Smooth muscle cell (in vitro differentiated cells): ENCODE measurements around the gene ADAMTS3. TPM values are rescaled to one million over a fixed set of nuclear protein-coding genes. Genes with fewer than 3 reads are reported as not detected.
A peak's percentile ranks its signal among the peaks of the same experiment; 100 is the strongest.

Experiments used
- DNase-seq: peaks from one replicate; lab custom pipeline; 2025; ENCODE audit not compliant: unreplicated experiment; lab: John Stamatoyannopoulos, UW
- H2AFZ ChIP-seq: fragments of 200-600 bp; sonication (generic); 2 replicates; pipeline ENCODE4 v1.6.0; 2016; ENCODE audit warnings: antibody characterized with exemption, low read depth, mild to moderate bottlenecking
- H3F3A ChIP-seq: fragments of 200-600 bp; sonication (generic); 2 replicates; pipeline ENCODE4 v1.6.0; 2017; ENCODE audit warnings: antibody characterized with exemption, low read depth
- H3K27ac ChIP-seq: fragments of 200-600 bp; sonication (generic); 2 replicates; pipeline ENCODE4 v1.5.1; 2016; ENCODE audit warnings: low read depth, mild to moderate bottlenecking
- H3K27me3 ChIP-seq: fragments of 200-600 bp; sonication (generic); 2 replicates; pipeline ENCODE4 v1.6.1; 2016; ENCODE audit warnings: low read depth, mild to moderate bottlenecking
- H3K36me3 ChIP-seq: fragments of 200-600 bp; sonication (generic); 2 replicates; pipeline ENCODE4 v1.5.1; 2016; ENCODE audit warnings: low read depth
- H3K4me1 ChIP-seq: fragments of 200-600 bp; sonication (generic); 2 replicates; pipeline ENCODE4 v1.5.1; 2016; ENCODE audit warnings: low read depth
- H3K4me2 ChIP-seq: fragments of 200-600 bp; sonication (generic); 2 replicates; pipeline ENCODE4 v1.6.0; 2016; ENCODE audit warnings: mild to moderate bottlenecking
- H3K4me3 ChIP-seq: fragments of 200-600 bp; sonication (generic); 2 replicates; pipeline ENCODE4 v1.5.1; 2016; ENCODE audit warnings: mild to moderate bottlenecking
- H3K79me2 ChIP-seq: fragments of 200-600 bp; sonication (generic); 2 replicates; pipeline ENCODE4 v1.6.0; 2016; ENCODE audit warnings: low read depth, mild to moderate bottlenecking
- H3K9ac ChIP-seq: fragments of 200-600 bp; sonication (generic); 2 replicates; pipeline ENCODE4 v1.6.0; 2016; ENCODE audit warnings: low read depth
- H3K9me3 ChIP-seq: fragments of 200-600 bp; sonication (generic); replicated peaks from 2 replicates; pipeline ENCODE4 v1.5.1; 2016; ENCODE audit warnings: low read depth
- H4K20me1 ChIP-seq: fragments of 200-600 bp; sonication (generic); 2 replicates; pipeline ENCODE4 v1.6.0; 2016; ENCODE audit warnings: low read depth
- WGBS: methylation state at CpG from one replicate; pipeline ENCODE4 v1.1.7; 2016; ENCODE audit warnings: low lambda C conversion rate; 5-methylcytosine and 5-hydroxymethylcytosine counted together
- polyA plus RNA-seq: library from polyadenylated mRNA; unstranded; fragments of >200 nt; fragmentation: Nextera tagmentation; extraction: Ambion mirVana; gene quantifications from 2 replicates; pipeline ENCODE4 v1.2.1, GENCODE V29; 2016
- total RNA-seq: library from RNA; depleted of rRNA; stranded (reverse); fragments of >200 nt; gene quantifications from 2 replicates; pipeline ENCODE4 v1.2.3, GENCODE V29; 2014
- TF ChIP-seq, protein P1 (sequence below): fragments of 200-600 bp; sonication (generic); IDR thresholded peaks from 2 replicates; pipeline ENCODE4 v1.5.1; 2017; ENCODE audit warnings: borderline replicate concordance, mild to moderate bottlenecking, antibody characterized with exemption; ENCODE audit not compliant: insufficient read depth, poor library complexity, severe bottlenecking

The ADAMTS3 gene
- total and polyA plus RNA-seq, 2 experiments from 2014 or later = 0.15 to 2.2 TPM

DNA sequence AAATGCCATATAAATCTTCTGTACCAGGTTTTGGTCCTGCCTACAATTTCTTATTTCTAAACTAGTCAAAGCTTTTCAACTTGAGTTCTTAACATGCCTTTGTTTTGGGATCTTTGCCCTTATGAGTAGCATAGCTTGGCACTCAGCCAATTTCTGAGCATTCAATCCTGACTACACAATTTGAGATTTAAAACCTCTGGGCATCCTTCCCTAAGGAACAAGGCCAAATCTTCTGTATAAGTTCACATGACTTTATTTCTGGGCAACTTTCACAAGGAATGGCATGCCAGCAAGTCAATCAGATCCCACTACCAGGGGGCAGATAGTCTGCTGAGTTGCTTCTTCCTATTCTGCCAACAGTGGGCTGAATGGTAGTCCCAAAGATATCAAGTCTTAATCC lies 254.2 kb downstream of the ADAMTS3 start:
- H4K20me1 ChIP-seq = no peaks in the 10 kb centered on the region
- no peaks in the 10 kb centered on the region for H3K9me3 ChIP-seq
- TF ChIP-seq, protein P1, sequence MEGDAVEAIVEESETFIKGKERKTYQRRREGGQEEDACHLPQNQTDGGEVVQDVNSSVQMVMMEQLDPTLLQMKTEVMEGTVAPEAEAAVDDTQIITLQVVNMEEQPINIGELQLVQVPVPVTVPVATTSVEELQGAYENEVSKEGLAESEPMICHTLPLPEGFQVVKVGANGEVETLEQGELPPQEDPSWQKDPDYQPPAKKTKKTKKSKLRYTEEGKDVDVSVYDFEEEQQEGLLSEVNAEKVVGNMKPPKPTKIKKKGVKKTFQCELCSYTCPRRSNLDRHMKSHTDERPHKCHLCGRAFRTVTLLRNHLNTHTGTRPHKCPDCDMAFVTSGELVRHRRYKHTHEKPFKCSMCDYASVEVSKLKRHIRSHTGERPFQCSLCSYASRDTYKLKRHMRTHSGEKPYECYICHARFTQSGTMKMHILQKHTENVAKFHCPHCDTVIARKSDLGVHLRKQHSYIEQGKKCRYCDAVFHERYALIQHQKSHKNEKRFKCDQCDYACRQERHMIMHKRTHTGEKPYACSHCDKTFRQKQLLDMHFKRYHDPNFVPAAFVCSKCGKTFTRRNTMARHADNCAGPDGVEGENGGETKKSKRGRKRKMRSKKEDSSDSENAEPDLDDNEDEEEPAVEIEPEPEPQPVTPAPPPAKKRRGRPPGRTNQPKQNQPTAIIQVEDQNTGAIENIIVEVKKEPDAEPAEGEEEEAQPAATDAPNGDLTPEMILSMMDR = no peak
- H2AFZ ChIP-seq = no peak overlapping the region
- no peaks in the 10 kb centered on the region for H3K27me3 ChIP-seq
- no peaks in the 10 kb centered on the region for H3K79me2 ChIP-seq
- H3F3A ChIP-seq = no peaks in the 10 kb centered on the region
- no peak overlapping the region for H3K27ac ChIP-seq
- H3K4me2 ChIP-seq = no peak overlapping the region
- H3K4me1 ChIP-seq = peaks cover 15% of the 10 kb centered on the region
- DNase-seq = no peak
- no peaks in the 10 kb centered on the region for H3K36me3 ChIP-seq
- H3K9ac ChIP-seq = no peak overlapping the region
- H3K4me3 ChIP-seq = no peak overlapping the region

DNA sequence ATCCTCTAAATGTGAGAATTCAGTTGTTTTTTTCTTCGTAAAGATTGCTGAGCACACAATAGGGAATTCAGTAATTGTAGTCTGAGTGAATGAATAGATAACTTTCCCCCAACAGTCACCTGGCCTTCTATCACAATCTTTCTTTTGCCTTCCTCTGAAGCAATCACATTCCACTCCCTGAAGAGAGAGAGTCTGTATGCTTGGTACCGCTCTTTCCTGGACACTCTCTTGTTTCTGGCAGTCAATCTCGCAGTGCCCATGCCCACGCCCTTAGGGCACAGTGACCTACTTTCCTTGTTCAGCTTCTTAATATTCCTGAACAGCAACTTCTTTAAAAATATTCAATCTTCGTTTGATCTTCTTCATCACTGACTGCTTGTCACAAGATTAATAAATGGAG lies 255.9 kb downstream of the ADAMTS3 start:
- Histone ChIP-seq H3K4me3 (no peak overlapping the region), H3K36me3 (no peaks in the 10 kb centered on the region), H2AFZ (no peak overlapping the region), H3K27me3 (no peaks in the 10 kb centered on the region), H4K20me1 (no peaks in the 10 kb centered on the region), H3K4me1 (peaks cover 15% of the 10 kb centered on the region), H3K9me3 (no peaks in the 10 kb centered on the region), H3F3A (no peaks in the 10 kb centered on the region), H3K9ac (no peak overlapping the region), H3K27ac (no peak overlapping the region), H3K4me2 (no peak overlapping the region), H3K79me2 (no peaks in the 10 kb centered on the region)
- no peak for DNase-seq
- 95% methylated on average over 5 of the region's 5 CpGs for whole genome bisulfite sequencing
- TF ChIP-seq, protein P1 = no peak

DNA sequence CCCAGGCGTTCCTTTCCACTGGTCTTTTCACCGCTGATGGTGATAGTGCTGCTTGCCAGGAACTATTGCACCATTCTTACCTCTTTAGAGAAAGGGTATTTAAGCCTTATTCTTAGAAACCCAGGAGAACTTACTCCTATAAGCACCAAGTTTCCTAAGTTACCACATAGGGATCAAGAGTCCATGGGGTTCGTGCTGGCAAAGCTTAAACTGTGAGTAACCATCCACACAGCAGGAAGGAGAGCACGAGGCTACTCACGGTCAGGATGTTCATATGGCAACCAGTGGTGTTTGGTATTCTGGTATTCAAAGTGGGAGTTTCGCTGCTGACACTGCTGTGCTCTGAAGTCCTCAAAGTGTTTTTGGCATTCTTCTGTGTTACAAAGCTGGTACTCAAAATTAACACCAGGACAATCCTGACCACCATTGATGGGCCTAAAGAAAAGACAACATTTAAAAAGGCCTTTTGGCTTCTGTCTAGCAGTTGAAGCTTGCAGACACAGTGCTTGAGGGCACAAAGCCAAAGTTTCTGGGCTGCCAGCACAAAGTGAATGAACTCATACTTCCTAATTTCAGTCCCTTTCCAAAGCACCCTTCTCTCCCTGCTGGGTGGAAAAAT lies 256.9 kb downstream of the ADAMTS3 start:
- Histone ChIP-seq H3K27ac (peak overlapping the region; percentile 70), H3K27me3 (no peaks in the 10 kb centered on the region), H3K9me3 (no peaks in the 10 kb centered on the region), H3K4me3 (no peak overlapping the region), H3K4me2 (no peak overlapping the region), H3K36me3 (no peaks in the 10 kb centered on the region), H3K9ac (peak overlapping the region; percentile 60), H3F3A (no peaks in the 10 kb centered on the region), H3K4me1 (peaks cover 15% of the 10 kb centered on the region), H2AFZ (peak overlapping the region; percentile 26), H3K79me2 (no peaks in the 10 kb centered on the region), H4K20me1 (no peaks in the 10 kb centered on the region)
- WGBS = 64% methylated on average over 6 of the region's 6 CpGs
- DNase-seq = no peak
- TF ChIP-seq, protein P1 = no peak

DNA sequence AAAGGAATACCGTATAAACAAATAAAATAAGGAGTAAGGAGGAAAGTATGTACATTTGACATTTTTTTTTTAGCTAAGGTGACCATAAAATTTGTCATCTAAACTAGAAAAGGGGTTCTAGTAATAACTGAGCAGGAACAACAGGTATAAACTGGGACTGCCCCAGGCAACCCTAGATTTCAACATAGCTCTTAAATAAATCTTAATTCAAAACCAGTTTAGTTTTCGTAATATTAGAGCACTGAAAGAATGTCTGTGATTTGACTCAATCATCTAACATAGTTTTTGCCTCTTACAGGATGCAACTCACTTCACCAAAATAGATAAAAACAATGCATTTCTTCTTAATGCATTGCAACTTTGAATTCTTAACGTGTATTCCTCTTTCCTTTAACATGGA lies 257.7 kb downstream of the ADAMTS3 start:
- Histone ChIP-seq H3K36me3 (no peaks in the 10 kb centered on the region), H3K4me2 (no peak overlapping the region), H3F3A (no peaks in the 10 kb centered on the region), H3K9me3 (no peaks in the 10 kb centered on the region), H3K27ac (no peak overlapping the region), H3K79me2 (no peaks in the 10 kb centered on the region), H3K27me3 (no peaks in the 10 kb centered on the region), H3K4me3 (no peak overlapping the region), H4K20me1 (no peaks in the 10 kb centered on the region), H3K9ac (no peak overlapping the region), H2AFZ (no peak overlapping the region), H3K4me1 (peaks cover 15% of the 10 kb centered on the region)
- no peak for DNase-seq
- WGBS = 84% methylated on average over 3 of the region's 3 CpGs
- TF ChIP-seq, protein P1 = no peak
